Fibroblast of villous mesenchyme (primary cell): Measurements from ENCODE around the gene CREB3L2. TPM values are rescaled to one million over a fixed set of nuclear protein-coding genes. Genes with fewer than 3 reads are reported as not detected.

Source experiments
- DNase-seq: peaks from one replicate; pipeline ENCODE4 v3.0.0-alpha.2; 2010; ENCODE audit warnings: low read depth
- H3K4me3 ChIP-seq: 2 replicates; pipeline ENCODE4 v1.5.1; 2011; ENCODE audit warnings: low read depth, mild to moderate bottlenecking, low read length
- CTCF ChIP-seq: IDR thresholded peaks from 2 replicates; pipeline ENCODE4 v1.5.1; 2012; ENCODE audit warnings: low read depth, mild to moderate bottlenecking, low read length; ENCODE audit not compliant: insufficient read depth
- total RNA-seq: library from RNA; depleted of rRNA; stranded (reverse); fragments of >200 nt; gene quantifications from 2 replicates; pipeline ENCODE4 v1.2.3, GENCODE V29; 2012

CREB3L2 gene
- total RNA-seq, 1 donor: 33.2 TPM

- H3K4me3 ChIP-seq: no peak overlapping the region
- no peak for TF ChIP-seq CTCF
- DNase-seq: no peak
Observed at GRCh38 chr7:137981668-137982067, 20.2 kb downstream of the CREB3L2 start.

- no peak for DNase-seq
- TF ChIP-seq CTCF: no peak
- H3K4me3 ChIP-seq: no peak overlapping the region
Observed at GRCh38 chr7:137981175-137981574, 20.7 kb downstream of the CREB3L2 start.

DNA sequence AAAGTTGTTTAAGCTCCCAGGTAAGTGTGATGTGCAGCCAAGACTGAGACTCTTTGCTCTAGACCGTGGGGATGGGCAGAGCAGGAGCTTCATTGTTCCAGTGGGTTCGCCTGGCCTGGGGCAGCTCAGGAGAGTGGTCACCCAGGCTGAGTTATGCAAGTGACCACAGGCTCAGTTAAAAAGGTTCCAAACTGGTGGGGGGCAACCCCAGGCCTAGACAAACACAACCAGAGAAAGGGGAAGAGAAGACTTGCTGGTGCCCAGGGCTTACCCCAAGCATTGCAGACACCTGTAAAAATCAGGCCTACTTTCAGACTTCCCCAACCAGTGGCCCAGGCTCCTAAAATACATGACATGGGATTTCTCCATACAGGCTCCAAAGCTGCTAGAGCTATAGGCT lies 21.6 kb downstream of the CREB3L2 start:
- no peak for TF ChIP-seq CTCF
- H3K4me3 ChIP-seq: no peak overlapping the region
- DNase-seq: no peak

DNA sequence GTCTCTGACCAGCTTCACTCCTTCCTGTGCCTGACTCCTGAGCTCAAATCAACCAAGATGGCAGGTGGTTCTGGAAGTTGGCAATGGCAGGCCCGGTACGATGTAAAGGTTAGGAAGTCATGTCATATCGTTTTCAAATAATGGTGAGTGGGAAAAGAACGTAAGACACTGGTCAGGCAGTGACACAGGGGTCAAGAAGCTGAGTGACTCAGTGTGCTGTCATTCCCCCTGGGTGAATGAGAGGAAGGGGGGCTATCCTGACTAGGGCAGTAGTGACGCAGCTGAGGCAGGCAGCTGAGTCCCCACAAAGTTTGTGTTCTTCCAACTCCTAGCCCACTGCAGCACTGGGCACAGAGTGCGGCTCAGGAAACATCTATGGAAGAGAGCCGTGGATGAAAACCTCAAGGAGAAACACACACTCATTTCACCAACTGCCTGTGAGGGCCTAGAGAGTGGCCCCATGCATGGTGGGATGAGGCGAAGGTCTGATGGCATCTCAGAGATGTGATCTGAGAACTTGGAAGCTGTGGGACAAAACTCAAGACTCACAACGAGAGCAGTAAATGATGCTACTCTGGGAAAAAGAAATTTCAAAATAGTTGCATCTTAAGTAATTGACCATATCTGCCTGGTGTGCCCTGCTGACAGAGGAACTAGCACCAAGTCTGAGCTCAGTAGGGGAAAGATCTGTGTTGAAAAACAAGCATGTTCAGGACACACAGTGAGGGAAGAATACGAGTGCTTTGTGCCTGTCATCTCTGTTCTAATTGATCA lies 23.2 kb downstream of the CREB3L2 start:
- peak; percentile 97 for DNase-seq
- TF ChIP-seq CTCF: no peak
- H3K4me3 ChIP-seq: no peak overlapping the region

GRCh38 chr7:137977173-137977572 lies 24.7 kb downstream of the CREB3L2 start:
- H3K4me3 ChIP-seq: no peak overlapping the region
- TF ChIP-seq CTCF: no peak
- peak; percentile 66 for DNase-seq

- no peak overlapping the region for H3K4me3 ChIP-seq
- TF ChIP-seq CTCF: no peak
- no peak for DNase-seq
Observed at GRCh38 chr7:137976696-137977095, 25.2 kb downstream of the CREB3L2 start.

DNA sequence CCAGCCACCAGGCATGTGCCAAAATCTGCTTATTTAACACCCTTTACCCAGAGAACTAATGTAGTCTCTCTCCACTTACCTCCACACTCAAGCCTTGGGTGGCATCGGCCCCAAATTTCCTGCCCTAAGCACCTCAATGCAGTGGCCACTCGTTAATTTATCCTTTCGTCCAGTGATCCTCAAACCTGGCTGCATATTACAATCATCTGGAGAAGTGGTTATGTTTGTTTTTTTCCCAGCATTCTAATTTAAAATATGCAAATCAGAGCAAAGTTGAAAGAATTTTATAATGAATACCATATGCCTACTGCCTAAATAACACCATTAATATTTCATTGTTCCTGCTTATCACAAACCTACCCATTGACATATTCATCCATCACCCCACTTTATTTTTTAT lies 25.7 kb downstream of the CREB3L2 start:
- TF ChIP-seq CTCF: no peak
- H3K4me3 ChIP-seq: no peak overlapping the region
- DNase-seq: no peak
